ENCODE measurements around the gene TNNC2.
"Not testable (repeated sequence)": the region's sequence is repeated elsewhere in the genome, so short reads cannot be mapped to it uniquely, and the experiment has no call there.

TNNC2 gene

DNA sequence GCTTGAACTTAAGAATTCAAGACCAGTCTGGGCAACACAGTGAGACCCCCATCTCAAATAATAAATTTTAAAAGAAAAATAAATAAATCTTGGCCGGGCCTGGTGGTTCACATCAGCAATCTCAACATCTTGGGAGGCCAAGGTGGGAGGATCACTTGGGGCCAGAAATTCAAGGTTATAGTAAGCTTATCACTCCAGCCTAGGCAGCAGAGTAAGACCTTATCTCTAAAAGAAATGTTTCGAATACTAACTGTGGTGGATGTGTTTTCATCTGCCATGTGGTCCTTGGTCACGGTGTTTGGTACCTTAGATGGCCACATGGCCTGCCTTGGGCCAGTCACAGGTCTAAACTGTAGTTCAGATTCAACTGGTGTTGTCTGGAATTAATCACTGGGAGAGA, 8.9 kb downstream of the TNNC2 start:
- no peak for DNase-seq

DNA sequence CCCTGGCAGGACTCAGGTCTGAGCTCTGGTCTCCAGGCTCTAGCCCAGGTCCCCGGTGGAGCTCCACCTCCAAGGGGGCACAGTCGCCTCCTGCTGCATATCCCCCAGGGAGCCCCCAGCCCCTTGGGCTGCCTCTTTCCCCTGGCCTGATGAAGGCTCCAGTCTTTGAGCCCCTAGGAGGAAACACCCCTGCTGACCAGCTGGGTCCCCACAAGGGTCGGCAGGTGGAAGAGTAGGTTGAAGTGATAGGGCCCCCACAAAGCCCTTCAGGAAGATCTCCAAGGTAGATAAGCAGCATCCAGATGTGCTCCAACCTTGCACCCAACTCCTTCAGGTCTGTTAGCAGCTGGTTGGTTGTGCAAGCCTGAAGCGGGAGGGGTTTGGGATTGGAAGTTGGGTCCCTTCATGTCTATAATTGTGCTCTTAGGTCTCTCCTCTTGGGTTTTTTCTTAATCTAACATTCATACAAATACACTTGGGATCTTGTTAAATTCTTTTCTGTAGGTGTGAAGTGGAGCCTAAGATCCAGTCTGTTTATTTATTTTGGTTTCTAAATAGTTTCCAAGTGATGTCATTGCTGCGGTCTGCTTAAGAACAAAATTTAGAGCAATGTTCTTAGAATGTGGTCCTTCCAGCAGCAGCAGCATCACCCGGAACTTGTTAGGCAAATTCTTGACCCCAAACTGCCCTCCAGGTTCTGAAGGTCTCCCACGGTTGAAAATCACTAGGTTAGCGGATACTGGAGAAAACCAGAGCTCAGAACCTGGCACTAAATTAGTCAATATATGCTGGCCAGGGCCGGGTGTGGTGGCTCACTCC, 9.5 kb downstream of the TNNC2 start:
- no peak for DNase-seq

DNA sequence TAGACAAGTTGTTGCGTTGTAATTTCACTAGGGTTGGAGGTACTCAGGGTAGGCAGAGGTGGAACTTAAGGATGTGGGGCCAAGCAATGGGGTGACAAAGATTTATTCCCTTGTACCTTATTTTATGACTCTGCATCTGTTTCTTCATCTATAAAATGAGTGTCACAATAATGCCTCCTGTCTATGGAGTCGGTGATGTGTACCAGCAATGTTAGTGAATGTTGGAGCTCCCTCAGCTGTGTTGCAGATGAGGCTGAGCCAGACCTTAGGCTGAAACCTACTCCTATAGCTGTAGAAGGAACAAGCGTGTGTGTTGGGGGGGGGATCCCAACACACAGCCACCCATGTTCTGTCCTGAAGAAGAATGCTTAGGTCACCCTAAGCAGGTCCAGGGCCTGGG, 10.2 kb downstream of the TNNC2 start:
- no peak for DNase-seq

DNA sequence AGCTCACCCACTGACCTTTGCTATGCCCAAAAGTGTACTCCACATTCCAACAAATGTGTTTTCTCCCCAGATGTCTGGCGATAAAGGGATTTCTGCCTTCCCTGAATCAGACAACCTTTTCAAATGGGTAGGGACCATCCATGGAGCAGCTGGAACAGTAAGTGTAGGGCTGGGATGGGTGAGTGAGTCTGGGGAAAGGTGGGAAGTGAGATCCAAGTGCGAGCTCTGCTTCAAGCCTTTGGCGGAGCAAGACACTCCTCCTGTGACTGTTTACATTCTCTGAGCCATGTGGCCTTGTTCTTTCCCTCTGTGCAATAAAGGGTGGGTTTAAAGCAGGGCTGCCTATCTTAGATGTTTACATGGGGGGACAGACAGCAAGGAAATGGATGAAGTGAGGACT, 12.8 kb downstream of the TNNC2 start:
- DNase-seq: no peak

DNA sequence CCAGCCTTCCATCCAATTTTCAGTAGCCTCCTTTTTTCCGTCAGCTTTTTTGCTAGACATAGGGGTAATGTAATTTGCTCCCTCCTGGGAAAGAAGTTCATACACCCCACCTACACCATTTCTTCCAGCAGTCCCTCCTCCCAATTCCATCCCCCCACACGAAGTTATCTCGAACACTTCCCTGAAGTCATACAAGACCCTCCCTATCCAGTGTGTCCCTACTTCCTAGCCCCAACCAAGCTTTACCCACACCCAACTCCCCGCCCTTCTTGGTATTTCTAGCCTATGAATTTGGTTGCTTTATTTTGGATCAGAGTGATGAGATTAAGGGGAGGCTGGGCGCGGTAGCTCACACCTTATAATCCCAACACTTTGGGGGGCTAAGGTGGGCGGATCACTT, 13.6 kb downstream of the TNNC2 start:
- no peak for DNase-seq

DNA sequence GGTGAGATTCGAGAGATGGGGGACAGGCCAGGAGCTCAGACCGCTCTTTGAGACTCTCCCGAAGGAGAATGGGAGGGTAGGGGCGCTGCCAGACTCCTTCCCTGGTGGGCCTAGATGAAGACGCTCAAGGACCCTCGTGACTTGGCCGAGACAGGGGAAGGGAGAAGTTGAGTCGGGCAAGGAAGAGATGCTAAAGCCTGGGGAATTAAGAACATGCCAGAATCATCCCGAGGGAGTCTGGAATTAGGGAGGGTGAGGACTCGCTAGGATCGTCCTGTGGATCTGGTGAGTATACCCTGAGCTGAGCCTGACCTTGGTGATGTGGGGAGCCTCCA, 14.1 kb downstream of the TNNC2 start:
- no peak for DNase-seq

DNA sequence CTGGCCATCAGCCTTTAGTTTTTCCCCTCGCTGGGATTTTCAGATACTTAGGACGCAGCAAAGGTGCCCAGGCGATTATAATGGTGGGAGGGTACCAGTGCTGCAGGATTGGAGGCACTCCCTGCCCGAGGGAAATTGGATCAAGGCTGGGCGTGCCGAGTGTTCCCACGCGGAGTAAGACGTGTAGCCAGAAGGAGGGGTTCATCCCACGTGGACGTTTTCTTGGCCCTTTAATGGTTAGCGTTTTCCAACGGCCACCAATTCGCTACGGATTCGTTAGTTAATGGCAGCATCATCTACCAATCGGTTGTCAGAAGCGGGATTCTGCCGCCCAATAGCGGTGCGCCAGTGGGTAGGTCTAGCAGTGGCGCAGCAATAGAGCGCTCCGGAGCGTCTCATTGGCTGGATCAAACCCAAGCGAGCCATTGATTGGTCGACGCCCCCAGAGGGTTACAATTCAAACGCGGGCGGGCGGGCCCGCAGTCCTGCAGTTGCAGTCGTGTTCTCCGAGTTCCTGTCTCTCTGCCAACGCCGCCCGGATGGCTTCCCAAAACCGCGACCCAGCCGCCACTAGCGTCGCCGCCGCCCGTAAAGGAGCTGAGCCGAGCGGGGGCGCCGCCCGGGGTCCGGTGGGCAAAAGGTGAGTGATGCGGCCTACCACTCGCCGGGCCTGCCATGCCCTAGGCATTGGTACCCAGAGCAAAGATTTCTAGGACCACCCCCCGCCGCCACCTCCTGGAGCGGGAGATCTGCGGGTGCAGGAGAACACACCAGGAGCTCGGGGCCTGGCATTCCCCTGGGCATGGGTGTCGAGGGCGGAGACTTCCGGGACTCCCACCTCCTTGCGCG, 14.7 kb downstream of the TNNC2 start, which contains the start of gene UBE2C:
Gene UBE2C (plus strand): TSS at position 488 of the 849 bp plus-strand sequence. CDS start 52 bp downstream, at position 540.
- DNase-seq: peak; percentile 89 to 92

DNA sequence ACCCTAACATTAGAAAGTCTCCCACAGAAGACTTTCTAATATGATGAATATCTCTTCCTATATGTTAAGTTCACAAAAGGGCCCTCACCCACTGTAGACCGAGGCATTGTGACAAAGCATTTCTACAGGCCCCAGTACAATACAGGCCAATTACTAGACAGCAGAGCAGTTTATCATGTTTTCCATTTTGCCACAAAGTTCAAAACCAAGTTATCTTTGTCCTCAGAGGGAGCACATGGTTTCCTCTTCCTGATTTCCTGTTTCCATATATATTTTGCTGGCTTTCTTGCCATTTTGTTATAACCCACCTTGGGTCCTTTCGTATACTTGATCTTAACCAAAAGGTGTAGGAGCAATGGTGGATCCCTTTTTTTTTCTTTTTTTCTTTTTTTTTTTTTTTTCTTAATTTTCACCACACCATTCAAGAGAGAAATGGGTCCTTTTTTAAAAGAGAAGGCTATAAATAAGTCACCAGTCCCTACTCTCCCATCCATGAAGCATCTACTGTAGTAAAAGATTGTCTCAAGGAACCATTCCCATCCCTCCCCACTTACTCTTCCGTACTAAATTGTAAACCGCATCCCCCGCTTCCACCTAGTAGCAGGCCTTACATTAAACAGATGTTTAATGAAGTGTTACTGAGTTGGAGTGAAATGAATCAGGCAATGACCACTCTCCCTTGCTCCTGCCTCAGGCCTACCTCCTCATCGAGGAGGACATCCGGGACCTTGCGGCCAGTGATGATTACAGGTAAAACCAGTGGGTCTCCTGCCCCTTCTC, 16.7 kb downstream of the TNNC2 start:
- DNase-seq: no peak

DNA sequence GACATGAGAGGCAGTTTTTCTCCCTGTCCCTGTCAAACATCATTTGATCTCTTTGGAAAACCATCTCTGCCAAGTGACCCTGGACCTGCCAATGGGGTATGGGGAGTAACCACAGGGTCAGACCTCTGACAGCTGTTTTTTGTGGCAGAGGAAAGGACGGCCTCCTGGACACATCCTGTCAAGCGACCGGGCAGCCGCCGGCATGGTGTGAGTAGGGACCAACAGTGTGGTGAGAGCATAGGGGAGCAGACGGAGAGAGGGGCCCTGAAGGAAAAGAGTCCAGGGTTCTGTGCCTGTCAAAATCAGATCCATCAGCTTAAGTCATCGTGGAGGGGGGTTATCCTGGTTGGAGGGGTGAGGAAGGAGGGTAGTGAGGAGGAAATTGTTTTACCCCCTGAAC, 25.3 kb downstream of the TNNC2 start:
- no peak for DNase-seq

DNA sequence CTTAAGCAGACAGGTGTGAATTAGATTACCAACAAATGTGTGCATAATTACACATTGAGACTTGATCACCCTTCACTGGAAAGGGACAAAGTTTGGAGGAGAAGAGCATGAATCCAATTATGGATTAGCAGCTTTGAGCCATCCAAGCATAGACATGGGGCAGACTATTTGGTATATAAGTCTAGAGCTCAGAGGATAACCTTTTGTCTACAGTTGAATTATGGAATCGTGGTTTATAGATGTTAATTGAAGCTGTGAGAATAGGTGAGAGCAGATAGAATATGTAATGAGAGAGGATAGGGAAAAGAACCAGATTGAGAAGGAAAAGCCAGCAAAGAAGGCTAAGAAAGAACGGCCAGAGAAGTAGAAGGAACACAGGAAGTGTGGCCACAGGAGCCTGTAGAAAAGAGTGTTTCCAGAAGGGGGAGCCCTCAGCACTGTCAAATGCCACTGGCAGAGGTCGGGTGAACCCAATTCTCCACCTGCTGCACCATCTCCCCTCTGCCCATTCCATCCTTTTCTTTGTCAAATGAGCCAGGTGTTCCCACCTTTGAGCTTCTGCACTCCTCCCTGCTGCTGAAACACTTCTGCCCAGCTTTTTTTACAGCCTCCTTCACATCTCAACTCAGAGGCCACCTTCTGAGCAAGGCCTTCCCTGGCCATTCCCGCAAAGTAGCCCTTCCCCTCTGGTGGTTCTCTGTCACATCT, 28.0 kb downstream of the TNNC2 start:
- peak; percentile 54 to 55 for DNase-seq

DNA sequence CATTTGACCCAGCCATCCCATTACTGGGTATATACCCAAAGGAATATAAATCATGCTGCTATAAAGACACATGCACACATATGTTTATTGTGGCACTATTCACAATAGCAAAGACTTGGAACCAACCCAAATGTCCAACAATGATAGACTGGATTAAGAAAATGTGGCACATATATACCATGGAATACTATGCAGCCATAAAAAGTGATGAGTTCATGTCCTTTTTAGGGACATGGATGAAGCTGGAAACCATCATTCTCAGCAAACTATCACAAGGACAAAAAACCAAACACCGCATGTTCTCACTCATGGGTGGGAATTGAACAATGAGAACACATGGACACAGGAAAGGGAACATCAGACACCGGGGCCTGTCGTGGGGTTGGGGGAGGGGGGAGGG, 29.2 kb downstream of the TNNC2 start:
- not testable (repeated sequence) for DNase-seq

DNA sequence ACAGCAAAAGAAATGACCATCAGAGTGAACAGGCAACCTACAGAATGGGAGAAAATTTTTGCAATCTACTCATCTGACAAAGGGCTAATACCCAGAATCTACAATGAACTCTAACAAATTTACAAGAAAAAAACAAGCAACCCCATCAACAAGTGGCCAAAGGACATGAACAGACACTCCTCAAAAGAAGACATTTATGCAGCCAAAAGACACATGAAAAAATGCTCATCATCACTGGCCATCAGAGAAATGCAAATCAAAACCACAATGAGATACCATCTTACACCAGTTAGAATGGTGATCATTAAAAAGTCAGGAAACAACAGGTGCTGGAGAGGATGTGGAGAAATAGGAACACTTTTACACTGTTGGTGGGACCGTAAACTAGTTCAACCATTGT, 29.6 kb downstream of the TNNC2 start:
- DNase-seq: not testable (repeated sequence)

DNA sequence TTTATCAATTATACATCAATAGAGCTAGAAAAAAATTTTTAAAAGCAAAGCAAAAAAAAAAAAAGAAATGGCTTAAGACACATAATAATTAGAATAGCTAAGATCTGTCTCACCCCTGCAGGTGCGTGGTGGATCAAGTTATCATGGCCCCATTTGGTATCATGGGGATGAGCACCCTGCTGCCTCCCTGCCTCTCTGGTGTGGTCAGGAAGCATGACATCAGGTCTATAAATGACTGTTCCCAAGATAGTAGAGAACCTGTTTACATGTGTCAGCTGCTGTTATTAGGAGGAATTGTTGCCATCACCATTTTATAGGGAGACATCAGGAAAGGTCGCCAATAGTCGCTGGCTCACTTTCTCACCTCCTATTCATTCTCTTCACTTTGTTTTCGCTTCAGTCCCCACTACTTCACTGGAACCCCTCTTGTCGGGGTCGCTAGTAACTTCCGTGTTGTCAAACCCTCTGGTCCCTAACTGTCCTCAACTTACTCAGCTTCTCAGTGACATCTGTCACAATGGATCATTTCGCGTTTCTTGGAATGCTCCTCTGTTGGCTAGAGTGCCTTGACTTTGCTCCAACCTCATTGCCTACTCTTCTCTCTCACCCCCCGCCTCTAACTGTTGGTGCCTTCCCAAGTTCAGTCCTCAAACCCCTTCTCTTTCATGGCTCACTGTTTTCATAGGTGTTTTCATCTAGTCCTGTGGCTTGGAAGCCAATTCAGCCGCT, 30.6 kb downstream of the TNNC2 start:
- no peak for DNase-seq

DNA sequence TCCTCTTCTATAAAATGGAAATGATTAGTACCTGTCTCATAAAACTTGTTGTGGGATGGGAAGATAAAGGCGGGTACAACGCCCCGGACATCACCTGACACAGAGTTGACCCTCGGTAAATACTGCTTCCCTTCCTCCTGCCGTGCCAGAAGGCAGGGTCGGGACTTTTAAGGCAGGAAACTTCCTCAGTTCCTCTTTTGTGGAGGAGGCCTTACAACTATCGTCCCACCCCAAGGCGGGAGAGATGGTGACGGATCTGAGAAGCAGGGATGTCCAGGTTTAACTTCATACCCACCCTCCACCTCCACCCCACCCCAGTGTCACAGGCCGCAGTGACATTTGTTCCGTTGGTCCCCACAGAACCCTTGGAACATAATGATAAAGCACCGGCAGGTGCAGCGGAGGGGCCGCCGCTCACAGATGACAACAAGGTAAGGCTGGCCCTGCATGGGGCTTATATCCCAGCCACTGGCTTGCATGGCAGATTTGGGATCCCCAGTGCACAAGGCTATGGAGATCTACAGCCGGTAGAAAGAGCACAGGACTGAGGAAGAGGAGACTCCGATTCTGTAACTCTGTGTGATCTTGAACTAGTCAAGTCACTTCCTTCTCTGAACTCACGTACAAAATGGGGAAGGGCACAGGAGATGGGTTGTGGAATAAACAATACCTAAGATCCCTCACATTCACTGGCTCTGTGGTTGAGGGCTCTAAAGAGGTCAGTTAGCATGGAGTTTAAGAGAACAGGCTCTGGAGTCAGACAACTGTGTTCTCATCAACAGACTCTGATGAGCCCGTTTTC, 34.6 kb downstream of the TNNC2 start:
- no peak for DNase-seq

DNA sequence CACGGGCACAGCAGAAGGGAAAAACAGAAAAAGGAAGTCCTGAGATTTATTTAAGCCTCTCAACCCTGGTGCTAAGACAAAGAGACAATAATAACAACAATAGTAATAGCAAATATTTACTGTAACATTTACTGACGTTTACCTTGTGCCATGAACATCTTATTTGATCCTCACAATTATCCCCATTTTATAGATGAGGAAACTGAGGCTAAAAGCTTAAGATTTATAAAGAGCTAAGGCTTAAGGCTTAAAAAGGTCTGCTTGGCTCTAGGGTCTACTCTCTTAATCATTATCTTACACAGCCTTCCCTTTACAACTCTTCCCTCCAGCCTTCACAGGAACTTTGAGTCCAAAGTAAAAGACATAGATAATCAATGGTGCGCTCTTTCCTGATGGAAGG, 38.8 kb downstream of the TNNC2 start:
- no peak for DNase-seq

DNA sequence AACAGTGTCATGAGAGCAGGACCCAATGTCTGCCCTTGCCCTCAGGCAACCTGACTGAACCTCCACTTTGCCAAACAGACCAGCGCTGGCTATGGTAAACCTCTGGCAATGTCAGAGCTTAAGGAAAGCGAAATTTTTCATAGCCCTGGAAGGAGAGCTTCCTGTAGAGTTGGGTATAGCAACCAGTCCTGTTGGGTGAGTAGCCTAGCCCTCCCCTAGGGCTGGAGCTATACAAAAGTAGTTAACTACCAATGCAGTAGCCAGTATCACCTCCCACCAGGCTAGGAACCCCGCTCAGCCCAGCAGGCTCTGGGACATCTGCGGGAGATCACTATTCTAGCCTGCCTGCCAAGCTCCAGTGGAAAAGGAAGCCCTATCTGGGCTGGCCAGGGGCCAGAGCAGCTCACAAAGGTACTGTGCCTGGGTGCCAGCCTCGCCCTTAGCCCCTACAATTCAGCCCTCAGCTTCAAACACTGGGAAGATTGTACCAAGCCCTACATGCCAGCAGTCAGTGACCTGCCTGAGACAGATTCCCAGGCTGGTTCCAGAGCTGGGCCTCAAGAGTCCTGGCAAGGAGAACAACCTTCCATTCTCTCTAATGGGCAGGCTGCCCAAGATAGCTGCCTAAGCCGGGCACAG, 43.3 kb downstream of the TNNC2 start:
- no peak for DNase-seq

DNA sequence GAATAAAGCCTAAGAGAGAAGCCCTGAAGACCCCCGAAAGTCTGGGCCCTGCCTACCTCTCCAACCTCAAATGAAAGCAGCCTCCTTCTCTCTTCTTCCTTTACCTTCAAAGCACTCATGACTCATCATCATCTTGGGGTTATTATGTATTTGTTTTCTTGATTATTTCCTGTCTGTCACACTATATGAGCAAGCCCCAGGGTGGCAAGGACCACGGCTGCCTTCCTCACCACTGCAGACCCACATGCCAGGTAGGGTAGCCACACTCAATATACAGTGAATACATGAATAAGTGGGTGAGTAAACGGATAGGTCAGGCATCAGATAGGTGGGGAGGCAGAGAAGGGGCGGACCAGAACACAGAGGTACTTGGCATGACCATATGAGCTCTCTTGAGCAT, 44.2 kb downstream of the TNNC2 start:
- no peak for DNase-seq

DNA sequence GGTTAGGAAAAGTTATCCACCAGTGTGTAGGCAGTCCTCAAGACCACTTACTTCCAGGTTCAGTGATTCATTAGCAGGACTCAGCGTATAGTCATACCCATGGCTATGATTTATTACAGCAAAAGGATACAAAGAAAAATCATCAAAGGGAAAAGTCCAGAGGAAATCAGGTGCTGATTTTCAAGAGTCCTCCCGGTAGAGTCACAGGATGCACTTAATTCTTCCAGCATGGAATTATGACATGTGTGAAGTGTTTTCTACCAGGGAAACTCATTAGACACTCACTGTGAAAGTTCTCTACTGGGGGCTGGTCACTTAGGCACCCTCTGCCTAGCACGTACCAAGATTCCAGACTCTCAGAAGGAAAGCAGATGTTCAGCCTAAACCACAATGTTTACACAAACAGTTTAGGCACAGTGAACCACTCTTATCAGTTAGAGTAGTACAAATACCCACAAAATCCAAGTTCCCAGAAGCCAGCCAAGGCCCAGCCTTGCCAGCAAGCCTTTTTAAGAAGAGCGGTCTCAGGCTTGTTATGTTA, 45.7 kb downstream of the TNNC2 start:
- DNase-seq: no peak

DNA sequence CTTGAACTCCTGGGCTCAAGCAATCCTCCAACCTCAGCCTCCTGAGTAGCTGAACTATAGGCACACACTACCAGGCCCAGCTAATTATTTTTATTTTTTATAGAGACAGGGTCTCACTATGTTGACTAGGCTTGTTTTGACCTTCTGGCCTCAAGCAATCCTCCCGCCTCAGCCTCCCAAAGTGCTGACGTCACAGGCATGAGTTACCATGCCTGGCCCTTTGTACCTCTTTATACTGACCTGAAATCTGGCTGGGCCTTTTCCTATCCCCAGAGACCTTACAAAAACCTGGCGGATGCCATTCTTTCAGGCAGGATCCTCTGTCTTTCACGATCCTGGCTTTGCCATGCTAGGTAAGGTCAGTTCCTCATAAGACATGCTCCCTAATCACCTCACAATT, 47.0 kb downstream of the TNNC2 start:
- DNase-seq: no peak
